ENCODE measurements around the gene PARVB.
A peak's percentile ranks its signal among the peaks of the same experiment; 100 is the strongest.

PARVB gene

DNA sequence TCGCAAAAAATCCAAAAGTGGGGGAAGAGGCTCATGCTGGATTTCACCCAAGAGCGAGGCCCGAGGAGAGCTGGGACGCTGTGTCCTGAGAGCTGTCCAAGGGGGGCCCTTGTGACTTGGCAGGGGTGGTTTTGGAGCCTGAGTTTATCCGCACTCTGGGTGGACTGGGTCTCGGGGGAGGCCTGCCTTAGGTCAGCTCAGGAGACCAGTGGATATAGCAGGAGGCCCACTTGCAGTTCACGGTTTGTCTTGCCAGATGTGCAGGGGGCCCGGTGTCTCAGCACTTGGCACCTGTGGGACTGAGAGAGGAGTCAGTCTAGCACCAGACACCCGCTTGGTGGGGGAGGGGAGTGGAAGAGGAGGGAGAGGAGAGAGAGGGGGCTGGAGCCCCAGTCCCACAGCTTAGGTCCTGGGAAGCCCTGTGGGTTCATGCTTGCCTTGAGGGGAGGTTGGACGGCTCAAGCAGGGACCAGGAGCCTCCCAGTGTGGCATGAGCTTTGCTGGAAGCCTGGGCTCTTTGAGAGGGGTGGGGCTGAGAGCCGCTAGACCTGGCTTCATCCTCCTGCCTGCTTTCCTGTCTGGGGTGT lies 33.4 kb downstream of the PARVB start:
- no peak for DNase-seq

DNA sequence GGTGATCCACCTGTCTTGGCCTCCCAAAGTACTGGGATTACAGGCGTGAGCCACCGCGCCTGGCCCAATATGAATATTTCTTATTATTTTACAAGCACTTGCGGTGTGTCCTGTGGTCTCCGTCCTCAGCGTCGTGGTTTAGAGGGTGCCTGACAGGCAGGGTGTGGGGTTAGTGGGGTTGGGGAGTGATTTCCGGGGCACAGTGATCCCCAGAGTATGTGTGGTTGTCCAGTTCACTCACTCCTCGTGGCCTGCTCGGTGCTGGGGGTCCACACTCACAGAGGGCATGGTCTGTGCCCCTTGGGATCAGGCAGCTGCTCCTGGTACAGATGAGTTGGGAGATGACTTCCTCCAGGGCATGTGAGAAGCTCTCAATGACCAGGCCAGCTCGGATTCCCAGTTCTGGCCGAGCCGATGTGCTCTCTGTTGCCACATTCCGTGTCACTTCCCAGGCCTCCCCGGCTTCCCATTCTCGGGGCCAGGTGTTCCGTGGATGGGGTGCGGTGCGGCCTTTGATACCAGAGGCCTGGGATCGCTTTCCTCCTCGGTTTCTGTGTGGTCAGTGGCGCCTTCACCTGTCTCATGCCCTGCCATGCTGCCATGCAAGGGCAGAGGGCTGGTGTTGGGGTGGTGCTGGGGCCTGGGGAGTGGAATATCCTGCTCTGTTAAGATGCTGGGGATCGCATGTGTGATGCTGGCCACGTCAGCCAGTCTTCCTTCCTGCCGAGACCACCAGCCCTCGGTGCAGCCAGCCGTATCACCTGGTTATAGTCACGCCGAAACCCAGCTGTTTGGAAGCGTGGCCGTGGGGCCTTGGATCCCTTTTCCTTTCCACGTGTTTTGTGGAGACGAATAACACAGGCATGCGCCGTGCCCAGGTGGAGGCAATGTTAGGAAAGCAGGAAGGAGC lies 39.6 kb downstream of the PARVB start:
- no peak for DNase-seq

DNA sequence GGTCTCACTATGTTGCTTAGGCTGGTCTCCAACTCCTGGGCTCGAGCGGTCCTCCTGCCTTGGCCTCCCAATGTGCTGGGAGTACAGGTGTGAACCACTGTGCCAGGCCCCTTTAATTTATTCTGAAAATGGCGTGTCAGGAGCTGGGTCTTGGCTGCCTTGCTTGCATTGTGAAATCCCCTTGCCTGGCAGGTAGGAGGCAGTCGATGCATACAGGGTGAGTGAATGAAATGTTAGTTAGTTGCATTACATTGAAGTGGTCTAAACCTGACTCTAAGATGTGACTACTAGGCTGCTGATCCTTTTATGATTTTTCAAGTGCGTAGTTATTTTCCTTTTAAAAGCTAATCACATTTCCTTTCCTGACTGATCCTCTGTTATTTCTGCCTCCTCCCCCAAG lies 42.9 kb downstream of the PARVB start:
- no peak for DNase-seq

DNA sequence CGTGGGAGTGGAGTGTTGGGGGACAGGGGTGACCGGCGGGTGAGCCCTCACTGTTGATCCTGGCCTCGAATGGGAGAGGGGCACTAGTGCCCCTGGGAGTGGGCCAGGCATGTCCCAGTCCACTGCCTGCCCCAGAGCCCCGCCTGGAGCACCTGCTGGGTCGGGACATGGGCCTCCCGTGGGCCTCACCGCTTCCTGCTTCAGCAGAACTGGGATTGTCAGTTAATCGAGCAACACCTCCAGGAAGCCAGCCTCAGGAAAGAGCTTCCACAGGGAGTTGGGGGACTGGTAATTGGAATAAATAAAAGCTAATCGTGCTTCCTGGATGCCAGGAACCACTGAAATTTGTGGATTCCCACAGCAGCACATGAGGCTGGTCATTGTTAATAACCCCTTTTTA lies 43.8 kb downstream of the PARVB start:
- DNase-seq, result no peak

DNA sequence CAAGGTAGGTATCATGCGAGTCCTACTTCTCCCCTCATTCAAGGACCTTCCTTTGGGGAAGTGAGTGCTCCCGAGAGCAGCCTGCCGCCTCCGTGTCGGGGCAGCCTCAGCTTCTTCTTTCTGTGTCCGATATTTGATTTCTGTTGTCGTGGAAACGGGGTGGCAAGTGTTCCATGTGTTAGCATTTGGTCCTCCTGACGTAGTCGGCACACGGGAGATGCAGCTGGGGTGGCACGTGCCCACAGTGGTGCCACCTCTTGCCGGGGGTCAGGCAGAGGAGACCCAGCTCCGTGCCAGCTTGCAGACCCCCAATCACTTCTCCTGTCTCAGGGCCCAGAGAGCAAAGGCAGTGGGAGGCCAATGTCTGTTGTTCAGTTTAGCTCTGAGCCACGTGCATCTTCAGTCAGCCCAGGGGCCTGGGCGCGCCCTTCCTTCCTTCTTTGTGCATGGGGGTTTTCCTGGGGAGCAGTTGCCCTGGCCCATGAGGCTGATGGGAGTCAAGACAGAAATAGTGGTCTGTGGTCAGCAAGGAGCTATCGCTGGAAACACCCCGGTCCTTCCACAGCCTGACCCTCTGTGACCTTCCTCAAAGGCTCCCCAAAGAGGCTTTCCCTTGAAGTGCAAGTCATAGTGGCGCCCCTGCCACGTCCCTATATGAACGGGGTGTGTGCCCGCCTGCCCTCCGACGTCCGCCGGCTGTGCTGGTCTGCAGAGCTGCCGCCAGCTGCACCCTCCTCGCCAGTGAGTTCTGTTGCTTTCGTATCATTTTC lies 44.5 kb downstream of the PARVB start:
- DNase-seq, result no peak

DNA sequence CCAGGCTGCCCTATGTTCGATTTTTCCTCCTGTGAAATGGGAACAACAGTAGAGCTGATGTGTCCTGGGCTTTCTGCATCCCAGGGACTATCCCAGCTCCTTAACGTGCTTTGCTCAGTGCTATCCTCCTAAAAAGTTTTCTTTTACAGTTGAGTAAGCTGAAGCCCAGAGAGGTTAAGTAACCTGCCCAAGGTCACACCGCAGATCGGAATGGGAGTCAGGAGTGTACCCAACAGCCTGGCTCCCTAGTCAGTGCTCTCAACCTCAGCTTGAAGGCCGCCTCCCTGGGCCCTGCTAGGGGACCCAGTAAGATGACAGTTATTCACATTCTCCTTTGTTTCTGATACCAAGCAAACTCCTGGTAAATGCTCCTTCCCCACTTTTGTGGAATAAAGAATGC lies 45.9 kb downstream of the PARVB start:
- DNase-seq, result no peak

DNA sequence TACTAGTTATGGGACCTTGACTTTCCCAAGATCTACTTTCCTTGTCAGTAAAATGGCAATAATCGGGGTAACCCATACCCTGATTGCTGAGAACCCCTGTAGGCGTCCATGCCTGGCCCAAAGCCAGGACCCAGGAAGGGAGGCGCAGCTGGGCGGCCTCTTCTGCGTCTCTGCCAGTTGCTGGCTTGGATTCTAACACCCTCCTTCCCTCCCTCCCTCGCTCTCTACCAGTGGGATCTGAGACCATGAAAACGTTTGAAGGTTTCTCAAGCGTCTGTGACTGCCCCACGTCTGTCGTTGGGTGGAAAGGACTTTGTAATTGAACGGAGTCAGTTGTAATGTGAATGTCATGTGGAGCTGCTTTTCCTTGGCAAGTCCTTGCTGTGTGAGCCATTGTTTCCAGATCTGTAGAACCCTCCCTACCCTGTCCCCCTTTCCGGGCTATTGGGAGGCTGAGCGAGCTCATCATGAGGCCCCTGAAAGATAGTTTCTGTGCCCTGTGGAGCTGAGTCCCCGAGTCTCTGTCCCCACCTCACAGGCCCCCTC lies 47.8 kb downstream of the PARVB start:
- no peak for DNase-seq

DNA sequence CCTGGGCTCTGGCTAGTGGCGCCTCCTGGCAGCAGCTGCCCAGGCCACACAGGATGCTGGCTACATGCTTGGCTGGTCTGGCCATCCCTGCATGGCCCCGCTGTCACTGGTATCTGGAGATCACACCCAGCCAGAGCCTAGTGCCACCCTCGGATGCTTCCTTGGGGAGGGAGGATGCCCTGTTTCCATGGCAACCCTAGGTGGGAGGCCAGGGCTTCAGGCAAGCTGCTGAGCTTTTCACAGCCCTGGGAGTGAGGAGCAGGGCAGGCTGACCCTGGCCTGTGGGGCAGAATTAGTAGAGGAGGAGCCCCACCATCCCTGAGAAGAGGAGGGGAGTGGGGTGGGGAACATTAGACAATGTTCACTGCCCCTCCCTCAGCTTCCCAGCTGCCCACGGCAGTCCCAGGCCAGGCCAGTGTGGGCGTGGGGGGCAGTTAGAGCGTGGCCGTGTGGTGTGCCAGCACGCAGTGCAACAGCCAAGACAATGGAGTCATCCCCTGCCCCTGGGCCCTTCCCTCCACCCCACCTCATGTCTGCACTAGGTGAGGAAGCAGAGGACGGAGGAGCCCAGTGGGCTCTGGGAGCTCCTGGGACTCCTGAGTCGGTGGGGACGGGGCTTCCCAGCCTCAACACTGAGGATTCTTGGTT lies 50.4 kb downstream of the PARVB start:
- no peak for DNase-seq

DNA sequence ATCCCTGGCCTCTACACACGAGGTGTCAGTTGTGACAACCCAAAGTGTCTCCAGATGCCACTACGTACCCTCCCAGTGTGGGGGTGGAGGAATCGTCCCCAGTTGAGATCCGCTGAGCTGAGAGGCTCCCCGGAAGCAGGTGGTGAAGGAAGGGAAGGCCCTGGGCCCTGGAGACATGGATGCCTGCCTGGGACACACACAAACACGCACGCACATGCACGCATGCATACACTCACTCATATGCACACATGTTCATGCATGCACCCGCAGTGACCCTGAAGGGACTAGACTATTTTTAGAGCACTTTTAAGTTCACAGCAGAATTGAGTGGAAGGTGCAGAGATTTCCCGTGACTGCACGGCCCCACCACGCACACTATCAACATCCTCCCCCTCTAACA lies 50.9 kb downstream of the PARVB start:
- no peak for DNase-seq

DNA sequence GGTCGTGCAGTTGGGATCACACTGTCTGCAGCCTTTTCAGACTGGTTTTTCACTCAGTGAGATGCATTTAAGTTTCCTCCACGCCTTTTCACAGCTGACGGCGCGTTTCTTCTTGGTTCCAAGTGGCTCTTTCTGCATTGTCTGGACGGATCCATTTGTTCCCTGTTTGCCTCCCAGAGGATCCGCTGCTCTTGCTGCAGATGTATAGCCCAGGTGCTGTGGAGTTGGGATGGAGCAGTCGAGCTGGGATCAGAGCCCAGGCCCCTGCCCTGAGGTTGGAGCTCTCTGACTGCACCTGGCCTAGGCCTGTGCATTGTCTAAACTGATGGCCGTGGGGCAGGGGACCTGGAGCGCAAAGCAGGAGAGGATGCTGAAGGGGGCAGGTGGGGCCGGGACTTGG lies 51.6 kb downstream of the PARVB start:
- DNase-seq, result no peak

DNA sequence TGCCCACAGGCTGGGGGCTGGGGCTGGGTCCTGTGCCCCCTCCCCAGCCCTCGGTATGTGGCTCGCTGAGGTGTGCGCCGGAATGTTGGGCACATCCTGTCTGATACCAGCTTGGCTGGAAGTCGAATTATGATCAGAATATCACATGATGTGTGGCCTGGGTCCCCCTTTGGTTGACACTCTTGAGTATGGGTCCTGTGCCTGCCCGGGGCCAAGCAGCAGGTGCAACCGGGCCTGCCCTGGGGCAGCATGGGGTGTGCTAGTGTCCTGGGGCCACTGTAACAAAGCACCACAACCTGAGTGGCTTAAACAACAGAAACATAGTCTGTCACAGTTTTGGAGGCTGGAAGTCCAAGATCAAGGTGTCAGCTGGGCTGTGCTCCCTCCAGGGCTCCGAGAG lies 52.7 kb downstream of the PARVB start:
- no peak for DNase-seq

DNA sequence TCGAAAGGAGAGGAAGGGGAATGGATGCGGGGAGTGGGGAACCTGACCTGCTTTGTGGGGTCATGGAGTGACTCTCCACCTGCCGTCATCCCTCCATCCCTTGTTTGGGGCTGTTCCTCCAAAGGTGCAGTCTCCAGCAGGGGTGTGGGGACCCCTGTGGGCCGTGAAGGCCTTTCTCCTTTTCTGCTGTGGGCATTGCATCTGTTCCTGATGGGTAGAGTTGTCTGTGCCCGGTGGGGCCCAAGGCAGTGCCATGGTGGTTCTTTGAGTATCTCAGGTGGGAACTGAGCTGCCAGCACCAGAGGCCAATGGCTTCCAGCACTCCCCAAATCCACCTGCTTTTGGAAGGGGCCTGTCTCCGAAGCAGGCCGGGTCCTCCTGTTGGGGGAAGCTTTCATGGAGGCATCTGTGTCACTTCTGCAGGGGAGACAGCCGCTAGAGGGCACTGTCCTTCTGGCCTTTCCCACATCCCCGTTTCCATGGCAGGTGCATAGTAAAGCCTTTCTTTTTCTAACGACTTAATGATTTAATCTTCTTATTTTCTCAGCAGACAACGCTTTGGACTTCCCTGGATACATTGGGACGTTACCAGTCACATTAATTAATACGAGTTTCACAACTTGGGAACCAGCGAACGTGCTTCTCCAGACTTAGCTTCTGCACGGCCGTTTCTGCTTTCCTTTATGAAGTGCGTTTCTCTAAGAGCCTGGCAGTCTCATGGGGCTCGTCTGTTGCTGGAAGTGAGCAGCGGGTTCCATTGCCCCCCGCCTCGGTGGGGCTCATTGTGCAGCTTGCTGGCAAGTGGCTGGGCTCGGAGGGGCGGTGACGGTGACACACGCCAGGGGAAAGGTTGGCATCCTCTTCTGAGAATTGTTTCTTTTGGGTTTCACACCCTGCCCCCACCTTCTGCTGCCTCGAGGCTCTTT lies 57.1 kb downstream of the PARVB start:
- peak; percentile 64 for DNase-seq

DNA sequence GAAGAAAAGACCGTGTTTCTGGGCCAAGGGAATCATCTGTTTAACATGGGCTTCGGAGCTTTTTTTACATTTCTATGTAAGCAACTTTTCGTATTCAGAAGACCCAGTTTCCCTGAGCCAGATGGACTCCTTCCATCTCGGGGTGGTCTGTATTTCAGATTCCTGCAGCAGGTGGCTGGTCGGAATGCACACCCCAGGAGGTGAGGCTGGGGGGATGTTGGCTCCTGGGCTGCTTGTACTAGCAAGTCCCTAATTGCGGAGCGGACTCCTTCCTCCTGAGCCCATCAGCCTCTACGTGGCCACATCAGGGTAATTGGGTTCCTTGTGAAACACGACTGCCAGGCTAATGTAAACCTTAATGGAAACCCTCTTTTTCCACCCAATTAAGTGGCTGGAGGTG lies 58.7 kb downstream of the PARVB start:
- DNase-seq, result no peak

DNA sequence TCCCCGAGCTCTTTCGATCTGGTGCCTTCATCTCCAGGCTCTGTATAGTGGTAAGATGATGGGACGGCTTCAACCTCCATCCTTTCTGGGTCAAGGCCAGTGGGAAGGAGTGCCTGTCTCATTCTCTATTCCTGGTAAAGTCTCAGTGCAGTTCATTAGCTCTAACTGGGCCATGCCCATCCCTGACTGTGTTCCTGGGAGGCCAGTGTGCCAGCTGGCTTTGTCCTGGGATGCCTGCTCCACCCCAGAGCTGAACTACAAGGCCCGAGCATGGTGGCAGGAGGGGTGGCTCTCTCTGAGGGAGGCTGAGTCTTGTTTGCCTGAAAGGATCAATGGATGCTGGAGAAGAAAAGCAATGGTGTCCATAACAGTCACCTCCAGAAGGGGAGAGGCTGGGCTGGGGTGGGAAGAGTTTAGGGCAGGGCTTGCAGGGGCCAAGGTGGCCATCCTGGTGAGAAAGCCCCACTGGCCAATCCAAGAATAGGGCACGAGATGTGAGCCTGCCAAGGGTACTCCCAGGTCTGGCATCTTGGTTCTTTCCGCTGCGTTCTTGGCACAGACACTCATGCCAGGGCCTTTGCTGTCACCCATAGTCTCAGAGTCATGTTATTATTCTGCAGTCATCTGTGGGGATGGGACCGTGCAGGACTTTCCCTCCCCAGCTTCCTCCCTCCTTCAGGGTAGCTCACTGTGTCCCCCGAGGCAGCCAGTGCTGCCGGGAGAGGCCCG lies 60.1 kb downstream of the PARVB start:
- no peak for DNase-seq

DNA sequence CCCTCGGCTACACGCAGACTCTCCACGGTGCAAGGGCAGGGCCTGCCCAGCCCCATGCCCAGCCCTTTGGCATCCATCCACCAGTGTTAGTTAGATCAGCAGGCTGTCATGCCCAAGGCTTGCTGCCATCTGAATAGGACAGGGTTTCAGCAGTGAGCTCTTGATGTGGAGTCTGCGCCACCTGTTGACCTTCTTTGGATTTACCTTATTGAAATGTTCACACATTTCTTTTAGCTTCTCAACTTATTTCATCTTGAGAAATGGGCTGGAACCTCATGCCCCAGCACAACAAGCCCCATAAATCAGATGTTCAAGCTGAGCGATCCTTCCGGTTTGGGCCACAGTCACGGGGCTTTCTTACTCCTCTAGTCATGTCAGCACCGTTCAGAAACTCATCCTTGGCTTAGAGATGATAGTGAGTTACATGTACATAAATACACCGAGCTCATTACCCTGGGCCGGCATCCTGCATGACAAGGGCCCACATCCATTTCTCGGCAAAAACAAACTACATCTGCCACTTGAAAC lies 61.7 kb downstream of the PARVB start:
- DNase-seq, result peak; percentile 53

DNA sequence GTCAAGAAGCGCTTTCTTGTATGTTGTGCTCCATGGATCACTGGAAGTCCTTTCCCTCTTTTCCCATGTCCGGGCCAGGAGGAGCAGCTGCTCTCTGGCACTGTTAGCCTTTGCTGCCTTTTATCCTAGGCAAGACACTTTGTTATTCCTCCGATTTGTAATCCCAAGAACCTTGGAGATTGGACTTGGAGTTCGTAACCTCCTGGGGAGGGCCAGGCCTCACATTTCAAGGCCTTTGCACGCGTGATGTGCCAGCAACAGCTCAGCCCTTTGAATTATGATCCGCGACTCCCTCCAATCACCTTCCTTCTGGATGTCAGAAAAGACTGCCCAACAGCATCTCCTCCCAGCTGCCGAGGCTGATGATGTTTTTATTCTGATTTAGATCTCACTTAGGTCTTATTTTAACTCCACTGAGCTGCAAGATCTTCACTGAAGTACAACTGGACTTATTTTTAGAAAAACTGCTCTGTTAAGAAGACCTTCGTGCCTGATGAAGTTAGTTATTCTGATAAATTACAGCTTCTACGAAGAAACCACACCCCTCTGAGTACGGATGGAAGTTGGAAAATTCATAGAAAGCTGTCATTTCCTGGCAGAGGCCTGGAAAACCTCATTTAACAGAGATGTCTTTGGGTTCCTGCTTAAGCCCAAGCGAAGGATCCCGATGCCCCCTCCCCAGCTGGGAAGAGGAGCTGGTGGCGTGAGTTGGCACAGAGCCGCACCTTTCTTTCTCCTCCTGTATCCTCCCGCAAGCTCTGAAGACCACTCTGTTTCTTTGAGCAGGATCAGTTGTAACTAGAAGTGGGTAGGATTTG lies 62.4 kb downstream of the PARVB start:
- peak; percentile 15 for DNase-seq

DNA sequence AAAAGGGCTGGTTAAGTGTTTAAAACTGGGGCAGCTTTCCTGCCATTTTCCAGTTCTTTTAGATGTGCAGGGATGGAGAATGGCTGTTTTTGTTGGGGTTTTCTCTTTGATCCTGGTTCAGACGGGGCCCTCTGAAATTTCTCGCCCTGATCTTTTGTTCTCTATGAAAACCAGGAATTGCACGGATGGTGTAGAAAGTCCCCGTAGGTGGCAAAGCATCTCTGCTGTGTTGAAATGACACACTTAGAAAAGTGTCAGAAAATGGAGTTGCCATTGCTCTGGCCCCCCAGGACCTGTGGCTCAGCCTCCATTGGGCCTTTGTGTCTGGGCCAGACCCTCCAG lies 63.0 kb downstream of the PARVB start:
- no peak for DNase-seq

DNA sequence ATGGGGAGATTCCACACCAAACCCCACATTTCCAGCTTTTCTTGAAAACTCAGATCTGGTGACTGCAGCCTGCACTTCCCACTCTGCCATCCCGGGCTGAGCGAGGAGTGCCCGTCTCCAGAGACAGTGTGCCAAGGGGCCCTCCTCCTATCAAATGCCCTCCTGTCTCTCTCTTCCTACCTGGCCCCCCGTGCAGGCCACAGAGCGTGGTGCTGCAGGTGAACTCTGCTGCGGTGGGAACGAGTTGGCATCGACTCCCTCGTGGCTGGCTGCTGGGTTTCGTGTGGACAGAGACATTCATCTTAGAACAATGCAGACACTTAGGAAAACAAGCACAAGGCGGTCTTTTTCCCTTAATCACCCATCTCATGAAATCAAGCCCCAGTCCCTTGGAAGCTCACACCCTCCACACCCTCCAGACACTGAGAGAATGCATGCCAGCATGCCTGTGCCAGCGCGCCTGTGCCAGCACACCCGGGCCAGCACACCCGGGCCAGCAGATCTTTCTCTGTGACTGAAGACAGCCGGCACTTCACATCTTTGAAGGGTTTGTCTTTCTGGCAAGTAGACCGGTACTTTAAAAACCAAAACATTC lies 65.0 kb downstream of the PARVB start:
- peak; percentile 11 for DNase-seq

DNA sequence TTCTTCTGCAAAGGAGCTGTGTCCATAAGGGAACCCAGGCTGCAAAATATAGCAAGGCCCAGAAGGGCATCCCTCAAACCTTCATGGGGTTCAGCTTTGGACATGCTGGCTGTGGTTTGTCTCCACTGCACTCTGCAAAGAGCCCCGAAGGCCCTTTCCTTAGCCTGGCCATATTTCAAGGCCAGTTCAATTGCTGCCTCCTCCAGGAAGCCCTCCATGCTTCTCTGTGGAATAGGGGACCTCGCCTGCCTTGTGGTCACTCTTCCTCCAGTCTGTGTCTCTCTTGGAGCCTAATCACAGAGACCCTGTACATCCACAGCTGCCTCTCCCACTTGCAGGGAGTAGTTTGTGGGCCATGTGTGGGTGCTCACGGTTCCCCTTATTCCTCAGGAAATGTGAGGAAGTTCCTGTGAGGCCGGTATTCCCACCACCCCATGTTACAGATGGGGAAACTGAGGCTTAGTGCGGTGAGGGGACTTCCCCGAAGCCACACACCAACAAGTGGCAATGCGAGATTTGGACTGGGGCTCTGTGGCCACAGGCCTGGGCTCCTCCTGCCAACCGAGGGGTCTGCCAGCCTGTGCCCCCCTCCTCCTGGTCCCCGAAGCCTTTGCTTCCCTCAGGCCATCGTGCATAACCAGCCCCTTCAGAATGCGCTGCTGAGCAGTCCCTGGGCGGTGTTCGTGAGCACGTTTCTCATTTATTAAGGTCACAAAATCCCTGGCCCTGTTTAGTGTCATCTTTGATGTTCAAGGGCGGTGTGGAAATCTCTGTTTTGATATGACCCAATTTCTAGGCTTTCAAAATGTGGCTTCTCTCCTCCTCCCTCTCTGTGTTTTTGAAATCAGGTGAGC lies 65.8 kb downstream of the PARVB start:
- DNase-seq, result no peak

Measured in fibroblast of skin of right biceps (primary cell).